K562 (cell line): ENCODE data around the gene ACVR2B. TPM values are rescaled to one million over a fixed set of nuclear protein-coding genes. Genes with fewer than 3 reads are reported as not detected.

Experiments
- ATAC-seq: fragments of 200-7000 bp; cut with Tn5 transposase; 3 replicates; pipeline ENCODE4 v1.9.1; 2020; ENCODE audit warnings: moderate library complexity
- BruUV-seq: library from RNA; stranded (reverse); fragments of 400-500 nt; replicated peaks from 2 replicates; lab custom pipeline; 2021; lab: Mats Ljungman, UMichigan
- CTCF ChIA-PET: fragments of 300-600 bp; formaldehyde crosslinking; extraction: SDS; loops from one replicate; lab custom pipeline; 2021; ENCODE audit warnings: low intra/inter-chr PET ratio; lab: Yijun Ruan, JAX
- POLR2A ChIA-PET: fragments of 300-600, 350-650 bp; sonication (Branson Sonifier 250); formaldehyde crosslinking; extraction: SDS; loops from one replicate; lab custom pipeline; 2021; ENCODE audit warnings: antibody characterized with exemption, inconsistent platforms; lab: Yijun Ruan, JAX
- DNase-seq, 4 experiments: peaks; one replicate each; pipeline versions ENCODE4 v3.0.0 to v3.0.0-alpha.2; 2011 to 2018; ENCODE audit warnings: low spot score in 3 of 4, mixed read lengths in 3 of 4; ENCODE audit errors: extremely low read depth in 1 of 4
- FAIRE-seq: peaks from 2 replicates; lab custom pipeline; 2011; peaks lifted over from hg19 to GRCh38; lab: Jason Lieb, UNC
- H2AFZ ChIP-seq: 2 replicates; pipeline ENCODE4 v1.6.0; 2011; ENCODE audit warnings: low read depth, low read length, control low read depth, inconsistent platforms
- H3K27ac ChIP-seq: fragments of 200-600 bp; 3 replicates; pipeline ENCODE4 v1.8.0; 2011; ENCODE audit warnings: low read depth, mild to moderate bottlenecking, control low read depth, inconsistent platforms, low read length, moderate library complexity, mixed read lengths; ENCODE audit errors: extremely low read depth
- H3K27me3 ChIP-seq, 2 experiments: fragments of 300-600 bp in 1 of 2; 2 replicates in 1 of 2; 3 replicates in 1 of 2; pipeline versions ENCODE4 v1.6.0 to v1.8.0; 2011; ENCODE audit warnings: inconsistent platforms in 2 of 2, low read length in 2 of 2, mild to moderate bottlenecking in 1 of 2, mixed read lengths in 1 of 2, moderate library complexity in 1 of 2; ENCODE audit not compliant: control insufficient read depth in 2 of 2, insufficient read depth in 2 of 2
- H3K36me3 ChIP-seq: fragments of 300-600 bp; 3 replicates; pipeline ENCODE4 v1.8.0; 2011; ENCODE audit warnings: mild to moderate bottlenecking, low read length, inconsistent platforms; ENCODE audit not compliant: control insufficient read depth, insufficient read depth
- H3K4me1 ChIP-seq, 2 experiments: fragments of 200-600 bp in 1 of 2; replicated peaks in 1 of 2; 2 replicates in 1 of 2; 3 replicates in 1 of 2; pipeline versions ENCODE4 v1.5.1 to v1.8.0; 2011; ENCODE audit warnings: inconsistent platforms in 2 of 2, low read length in 2 of 2, mild to moderate bottlenecking in 1 of 2, mixed read lengths in 1 of 2, moderate library complexity in 1 of 2; ENCODE audit not compliant: control insufficient read depth in 2 of 2, insufficient read depth in 2 of 2
- H3K4me2 ChIP-seq: 2 replicates; pipeline ENCODE4 v1.6.1; 2011; ENCODE audit warnings: low read length, control low read depth, inconsistent platforms, mixed read lengths; ENCODE audit not compliant: insufficient read depth
- H3K4me3 ChIP-seq: fragments of 200-600 bp; sonication (generic), shearing (Covaris generic); 2 replicates; pipeline ENCODE4 v1.5.1; 2016; ENCODE audit warnings: control low read depth, inconsistent platforms
- H3K79me2 ChIP-seq: fragments of 200-600 bp; 3 replicates; pipeline ENCODE4 v1.8.0; 2011; ENCODE audit warnings: low read length, inconsistent platforms; ENCODE audit not compliant: control insufficient read depth, insufficient read depth
- H3K9ac ChIP-seq, 2 experiments: 2 replicates each; pipeline versions ENCODE4 v1.6.0 to v1.6.1; 2011; ENCODE audit warnings: low read depth in 2 of 2, low read length in 2 of 2, control low read depth in 1 of 2, inconsistent platforms in 1 of 2, mild to moderate bottlenecking in 1 of 2, mixed read lengths in 1 of 2; ENCODE audit not compliant: insufficient read depth in 1 of 2
- H3K9me1 ChIP-seq: one replicate; pipeline ENCODE4 v1.6.0; 2011; ENCODE audit warnings: inconsistent platforms, mild to moderate bottlenecking, low read length, moderate library complexity; ENCODE audit not compliant: control insufficient read depth, insufficient read depth
- H3K9me3 ChIP-seq: replicated peaks from 2 replicates; pipeline ENCODE4 v1.5.1; 2011; ENCODE audit warnings: low read depth, low read length, inconsistent platforms; ENCODE audit not compliant: control insufficient read depth, insufficient read depth
- H4K20me1 ChIP-seq: replicated peaks from 2 replicates; pipeline ENCODE4 v1.6.1; 2011; ENCODE audit warnings: low read length, inconsistent platforms, mixed read lengths; ENCODE audit not compliant: control insufficient read depth, insufficient read depth
- CAMTA2 ChIP-seq: fragments of 250-450 bp; sonication (Bioruptor Pico); conservative IDR thresholded peaks from 2 replicates; pipeline ENCODE4 v1.5.1; 2022
- CTBP1 ChIP-seq: fragments of 450-650 bp; IDR thresholded peaks from 2 replicates; pipeline ENCODE4 v1.6.1; 2016; ENCODE audit warnings: borderline replicate concordance
- DMBX1 ChIP-seq: fragments of 250-450 bp; sonication (Bioruptor Pico); IDR thresholded peaks from 2 replicates; pipeline ENCODE4 v1.8.0; 2022; ENCODE audit warnings: inconsistent platforms, mild to moderate bottlenecking, moderate library complexity, borderline replicate concordance
- OTX1 ChIP-seq: fragments of 450-650 bp; formaldehyde crosslinking; IDR thresholded peaks from 2 replicates; pipeline ENCODE4 v1.4.0; 2022; ENCODE audit warnings: mild to moderate bottlenecking
- PHB2 ChIP-seq: fragments of 450-650 bp; IDR thresholded peaks from 2 replicates; pipeline ENCODE4 v1.6.1; 2017; ENCODE audit warnings: low read depth
- POLR2AphosphoS2 ChIP-seq: IDR thresholded peaks from 2 replicates; pipeline ENCODE4 v1.6.1; 2012; ENCODE audit warnings: low read length, improper control_type of control experiment
- SMAD4 ChIP-seq: fragments of 250-450 bp; sonication (Bioruptor Pico); conservative IDR thresholded peaks from 2 replicates; pipeline ENCODE4 v1.8.0; 2021; ENCODE audit warnings: inconsistent platforms, mild to moderate bottlenecking, moderate library complexity
- SPI1 ChIP-seq: IDR thresholded peaks from 2 replicates; pipeline ENCODE4 v1.6.1; 2011; ENCODE audit warnings: low read depth, low read length, control low read depth, borderline replicate concordance
- U2AF1 ChIP-seq: fragments of 200-400 bp; formaldehyde crosslinking; optimal IDR thresholded peaks from 2 replicates; pipeline ENCODE3; 2017; ENCODE audit warnings: mild to moderate bottlenecking, low read depth, low read length, moderate library complexity
- ZC3H8 ChIP-seq: fragments of 450-650 bp; IDR thresholded peaks from 2 replicates; pipeline ENCODE4 v1.6.1; 2017
- ZNF717 ChIP-seq: fragments of 250-450 bp; sonication (Bioruptor Pico); IDR thresholded peaks from 2 replicates; pipeline ENCODE4 v1.5.0; 2021
- WGBS: fragments of 100-300 bp; shearing (Covaris generic); methylation state at CpG from one replicate; pipeline ENCODE4 v1.1.6; 2016; ENCODE audit warnings: low coverage, mixed read lengths; ENCODE audit not compliant: insufficient coverage; ENCODE audit errors: missing lambda C conversion rate; 5-methylcytosine and 5-hydroxymethylcytosine counted together
- in situ Hi-C: fragments of 300-500 bp; cut with MboI; formaldehyde crosslinking; loops from 4 replicates; pipeline ENCODE4 v1.15.0; 2018; ENCODE audit warnings: inconsistent platforms, mixed read lengths
- intact Hi-C: fragments of 100-400 bp; cut with micrococcal nuclease; formaldehyde crosslinking; loops from 2 replicates; pipeline ENCODE4 v1.14.2; 2022
- polyA plus RNA-seq, 8 experiments: library from polyadenylated mRNA; depleted of rRNA in 4 of 8; stranded (reverse) in 5 of 8; unstranded in 3 of 8; fragments of >200 nt; fragmentation: Nextera tagmentation in 2 of 8; fragmentation: Illumina TruSeq in 1 of 8; extraction: Ambion mirVana in 2 of 8; extraction: Trizol in 1 of 8; gene quantifications; 2 replicates each; pipeline versions ENCODE4 v1.2.1 to v1.2.3, GENCODE V29; 2011 to 2014; ENCODE audit warnings: inconsistent platforms in 1 of 8, missing spikeins in 1 of 8
- total RNA-seq, 7 experiments: library from RNA; depleted of rRNA in 6 of 7; stranded (reverse); fragments of >200 nt in 6 of 7; fragmentation: Illumina TruSeq in 2 of 7; extraction: Trizol in 2 of 7; gene quantifications; 2 replicates each; pipeline versions ENCODE4 v1.2.1 to v1.2.3, GENCODE V29; 2011 to 2021; ENCODE audit warnings: low replicate concordance in 1 of 7
- TF ChIP-seq, protein P1 (sequence below): sonication (generic); formaldehyde crosslinking; IDR thresholded peaks from 2 replicates; pipeline ENCODE4 v1.8.1; 2023; ENCODE audit warnings: mild to moderate bottlenecking, missing genetic modification reagents
- TF ChIP-seq, protein P2 (sequence below): fragments of 450-650 bp; conservative IDR thresholded peaks from 2 replicates; pipeline ENCODE4 v1.6.1; 2016; ENCODE audit warnings: missing genetic modification characterization, low read depth, mild to moderate bottlenecking, missing compliant biosample characterization, moderate library complexity
- TF ChIP-seq, protein P3 (sequence below), 2 experiments: fragments of 450-650 bp in 1 of 2; sonication (generic) in 1 of 2; formaldehyde crosslinking; conservative IDR thresholded peaks; 2 replicates each; pipeline versions ENCODE4 v1.4.0 to v1.8.1; 2020 to 2022; ENCODE audit warnings: mild to moderate bottlenecking in 1 of 2, missing genetic modification reagents in 1 of 2

Gene ACVR2B
- total and polyA plus RNA-seq, 9 of the 15 experiments (the other 6 are each of a cell fraction or from before 2014, with no cell fraction given): 1.8 to 23.7 (median 7.1) TPM

DNA sequence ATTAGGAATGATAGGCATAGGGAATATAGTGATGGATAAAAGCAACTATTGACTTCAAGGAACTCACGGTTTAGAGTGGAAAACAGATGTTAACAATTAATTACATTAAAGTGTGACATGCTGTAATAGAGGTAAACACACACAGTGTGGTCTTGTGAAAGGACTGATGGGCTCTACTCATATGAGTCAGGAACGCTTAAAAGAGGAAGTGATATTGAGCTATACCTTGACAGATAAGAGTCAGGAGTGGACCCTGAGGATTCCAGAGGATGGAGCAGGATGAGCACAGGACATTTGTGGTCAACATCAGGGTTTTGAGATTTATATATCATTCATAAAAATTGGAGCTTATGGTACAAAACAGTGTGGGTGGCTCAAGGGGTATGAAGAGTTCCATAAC is 53.4 kb downstream of the ACVR2B start:
- ATAC-seq: peak; percentile 56
- Histone ChIP-seq H3K79me2 (no peaks in the 10 kb centered on the region), H3K27ac (no peak overlapping the region), H3K4me2 (no peak overlapping the region), H4K20me1 (no peaks in the 10 kb centered on the region), H2AFZ (no peak overlapping the region), H3K4me1 (no peaks in the 10 kb centered on the region), H3K9me1 (no peaks in the 10 kb centered on the region), H3K36me3 (peaks cover 33% of the 10 kb centered on the region), H3K9me3 (no peaks in the 10 kb centered on the region), H3K9ac (no peak overlapping the region), H3K27me3 (no peaks in the 10 kb centered on the region), H3K4me3 (no peak overlapping the region)
- FAIRE-seq: no peak
- 52% methylated on average over 2 of the region's 2 CpGs for WGBS
- ChIA-PET CTCF (no interaction called here), POLR2A (interaction anchor here (0.6 kb wide), 1 partner anchor 47 kb away, joined by 4 read pairs; no protein-coding TSS in a partner anchor)
- intact Hi-C loops: no loop called here
- no peak for DNase-seq
- TF ChIP-seq U2AF1 (no peak), SPI1 (peak; percentile 96), CTBP1 (0 out of 2 replicates have a peak, but pooled peaks have one; percentile 24)
- BruUV-seq: no TSS peak
- in situ Hi-C loops: no loop called here

DNA sequence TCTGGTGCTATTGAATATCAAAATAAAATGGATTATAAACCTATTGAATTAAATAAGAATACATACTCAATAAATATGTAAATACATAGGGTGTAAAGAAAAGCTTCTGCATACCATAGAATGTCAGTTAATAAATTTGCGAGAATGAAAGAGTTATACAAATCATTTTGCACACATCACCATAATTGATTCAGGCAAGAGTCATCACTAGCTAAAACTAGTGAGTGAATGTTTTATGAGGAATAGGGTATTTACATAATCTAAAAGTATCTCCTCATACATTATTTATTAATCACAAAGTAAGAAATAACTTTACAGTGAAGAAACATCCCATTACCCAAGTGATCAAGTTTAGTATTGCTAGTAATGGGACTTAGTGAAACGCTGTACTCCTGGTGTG is 56.0 kb downstream of the ACVR2B start:
- DNase-seq (no peak), ATAC-seq (no peak), FAIRE-seq (no peak)
- intact Hi-C loops: no loop called here
- Histone ChIP-seq H3K36me3 (peaks cover 25% of the 10 kb centered on the region), H3K4me2 (no peak overlapping the region), H3K27ac (no peak overlapping the region), H4K20me1 (no peaks in the 10 kb centered on the region), H3K9me3 (no peaks in the 10 kb centered on the region), H3K79me2 (no peaks in the 10 kb centered on the region), H3K4me3 (no peak overlapping the region), H2AFZ (no peak overlapping the region), H3K27me3 (no peaks in the 10 kb centered on the region), H3K9ac (no peak overlapping the region), H3K9me1 (no peaks in the 10 kb centered on the region), H3K4me1 (no peaks in the 10 kb centered on the region)
- WGBS: 90% methylated on average over 2 of the region's 2 CpGs
- in situ Hi-C loops: no loop called here
- ChIA-PET POLR2A (interaction anchor here (0.8 to 1.6 kb wide), 2 partner anchors 9 to 13 kb away, joined by 3 to 6 read pairs; partner anchors contain the start of gene EXOG), CTCF (no interaction called here)
- BruUV-seq: no TSS peak
- TF ChIP-seq, protein P1, sequence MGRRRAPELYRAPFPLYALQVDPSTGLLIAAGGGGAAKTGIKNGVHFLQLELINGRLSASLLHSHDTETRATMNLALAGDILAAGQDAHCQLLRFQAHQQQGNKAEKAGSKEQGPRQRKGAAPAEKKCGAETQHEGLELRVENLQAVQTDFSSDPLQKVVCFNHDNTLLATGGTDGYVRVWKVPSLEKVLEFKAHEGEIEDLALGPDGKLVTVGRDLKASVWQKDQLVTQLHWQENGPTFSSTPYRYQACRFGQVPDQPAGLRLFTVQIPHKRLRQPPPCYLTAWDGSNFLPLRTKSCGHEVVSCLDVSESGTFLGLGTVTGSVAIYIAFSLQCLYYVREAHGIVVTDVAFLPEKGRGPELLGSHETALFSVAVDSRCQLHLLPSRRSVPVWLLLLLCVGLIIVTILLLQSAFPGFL: no peak
- TF ChIP-seq, protein P2, sequence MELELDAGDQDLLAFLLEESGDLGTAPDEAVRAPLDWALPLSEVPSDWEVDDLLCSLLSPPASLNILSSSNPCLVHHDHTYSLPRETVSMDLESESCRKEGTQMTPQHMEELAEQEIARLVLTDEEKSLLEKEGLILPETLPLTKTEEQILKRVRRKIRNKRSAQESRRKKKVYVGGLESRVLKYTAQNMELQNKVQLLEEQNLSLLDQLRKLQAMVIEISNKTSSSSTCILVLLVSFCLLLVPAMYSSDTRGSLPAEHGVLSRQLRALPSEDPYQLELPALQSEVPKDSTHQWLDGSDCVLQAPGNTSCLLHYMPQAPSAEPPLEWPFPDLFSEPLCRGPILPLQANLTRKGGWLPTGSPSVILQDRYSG (tag): no peak
- TF ChIP-seq ZC3H8 (no peak), ZNF717 (no peak), POLR2AphosphoS2 (no peak), DMBX1 (no peak), PHB2 (no peak), OTX1 (no peak), SPI1 (no peak), CAMTA2 (CRISPR knock-in tag) (no peak), SMAD4 (CRISPR knock-in tag) (no peak)
- TF ChIP-seq, protein P3, sequence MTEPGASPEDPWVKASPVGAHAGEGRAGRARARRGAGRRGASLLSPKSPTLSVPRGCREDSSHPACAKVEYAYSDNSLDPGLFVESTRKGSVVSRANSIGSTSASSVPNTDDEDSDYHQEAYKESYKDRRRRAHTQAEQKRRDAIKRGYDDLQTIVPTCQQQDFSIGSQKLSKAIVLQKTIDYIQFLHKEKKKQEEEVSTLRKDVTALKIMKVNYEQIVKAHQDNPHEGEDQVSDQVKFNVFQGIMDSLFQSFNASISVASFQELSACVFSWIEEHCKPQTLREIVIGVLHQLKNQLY (CRISPR knock-in tag; conservative IDR thresholded peaks at IDR 0.05): no peak
